ENCODE results near the gene CCDC180. TPM values are rescaled to one million over a fixed set of nuclear protein-coding genes. Genes with fewer than 3 reads are reported as not detected.

Gene CCDC180
- total RNA-seq, 1 experiment from 2014 or later, result 7.9 TPM

DNA sequence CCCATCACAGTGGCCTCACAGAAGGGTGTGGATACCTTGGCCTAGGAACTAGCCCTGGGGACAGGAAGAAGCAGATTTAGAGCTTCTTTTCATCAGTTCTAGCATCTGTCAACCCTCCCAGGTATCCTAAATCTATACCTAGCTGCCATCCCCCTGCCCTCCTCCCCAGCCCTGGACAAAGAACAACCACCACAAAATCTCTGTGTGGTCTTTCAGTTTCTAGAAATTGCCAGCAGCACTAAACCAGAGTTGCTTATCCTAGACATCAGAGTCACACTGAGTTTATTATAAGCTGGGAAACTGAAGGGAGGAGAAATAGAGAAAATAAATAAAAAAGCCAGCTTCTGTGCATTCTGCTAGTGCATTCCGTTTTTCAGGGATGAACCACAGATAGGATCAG is 14.6 kb downstream of the CCDC180 start:
- DNase-seq (ENCODE audit: low read depth, low spot score) (no peak), ATAC-seq (no peak)
- Histone ChIP-seq H3K9ac (ENCODE audit: low read length) (no peak overlapping the region), H3K79me2 (ENCODE audit: insufficient read depth, low read length) (no peaks in the 10 kb centered on the region), H3K4me3 (replicated peaks in 1 of 2; ENCODE audit: low read depth in 1 of 2, low read length in 2 of 2) (no peak overlapping the region), H3K27ac (ENCODE audit: low read depth, low read length) (no peak overlapping the region), H3K4me1 (ENCODE audit: control insufficient read depth in 1 of 2, insufficient read depth in 2 of 2, low read length in 2 of 2) (no peaks in the 10 kb centered on the region), H3K36me3 (ENCODE audit: control insufficient read depth in 1 of 2, insufficient read depth in 2 of 2, low read length in 2 of 2) (peaks cover 0 to 3% of the 10 kb centered on the region in 2 experiments; a peak in 2 of 4 replicates), H3K9me3 (ENCODE audit: control insufficient read depth in 1 of 2, insufficient read depth in 1 of 2, low read depth in 1 of 2, low read length in 2 of 2) (no peaks in the 10 kb centered on the region), H4K20me1 (ENCODE audit: insufficient read depth) (no peaks in the 10 kb centered on the region), H3K27me3 (ENCODE audit: insufficient read depth, low read length) (no peaks in the 10 kb centered on the region), H3K9me2 (ENCODE audit: insufficient read depth) (no peaks in the 10 kb centered on the region), H3K4me2 (ENCODE audit: low read length) (no peak overlapping the region), H2AFZ (ENCODE audit: low read depth, low read length, poor library complexity, severe bottlenecking) (no peak overlapping the region)
- ChIA-PET CTCF (no interaction called here), RAD21 (ENCODE audit: low non-redundant PET in 1 of 2, low total read pairs in 2 of 2, uncharacterized antibody in 2 of 2, unreplicated experiment in 2 of 2) (no interaction called here), POLR2A (no interaction called here)
- TF ChIP-seq, protein P1, sequence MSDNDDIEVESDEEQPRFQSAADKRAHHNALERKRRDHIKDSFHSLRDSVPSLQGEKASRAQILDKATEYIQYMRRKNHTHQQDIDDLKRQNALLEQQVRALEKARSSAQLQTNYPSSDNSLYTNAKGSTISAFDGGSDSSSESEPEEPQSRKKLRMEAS (IDR thresholded peaks at IDR 0.05), result no peak
- BruUV-seq (replicated peaks), result no TSS peak
- intact Hi-C loops (cut with micrococcal nuclease), result no loop called here

DNA sequence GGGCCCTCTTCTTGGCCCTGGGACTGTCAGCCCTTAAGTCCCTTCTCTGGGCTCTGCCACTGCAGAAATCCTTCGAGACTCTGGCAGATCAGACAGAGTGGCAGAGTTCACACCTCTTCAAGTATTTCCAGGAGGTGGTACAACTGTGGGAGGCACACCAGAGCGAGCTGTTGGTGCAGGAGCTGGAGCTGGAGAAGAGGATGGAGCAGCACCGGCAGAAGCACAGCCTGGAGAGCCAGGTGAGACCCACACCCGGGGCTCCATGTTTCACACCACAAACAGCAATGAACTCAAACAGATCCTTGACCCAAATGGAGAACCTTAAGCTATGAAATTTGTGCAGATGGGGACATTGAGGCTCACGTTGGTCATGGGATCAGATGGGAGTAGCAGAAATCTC is 17.5 kb downstream of the CCDC180 start:
- no peak for ATAC-seq
- no TSS peak for BruUV-seq (replicated peaks)
- ChIA-PET RAD21 (ENCODE audit: low non-redundant PET in 1 of 2, low total read pairs in 2 of 2, uncharacterized antibody in 2 of 2, unreplicated experiment in 2 of 2) (no interaction called here), CTCF (no interaction called here), POLR2A (no interaction called here)
- H3K27me3 ChIP-seq (ENCODE audit: insufficient read depth, low read length), result no peaks in the 10 kb centered on the region
- H3K4me1 ChIP-seq (ENCODE audit: control insufficient read depth in 1 of 2, insufficient read depth in 2 of 2, low read length in 2 of 2), result no peaks in the 10 kb centered on the region
- H3K9me3 ChIP-seq (ENCODE audit: control insufficient read depth in 1 of 2, insufficient read depth in 1 of 2, low read depth in 1 of 2, low read length in 2 of 2), result no peaks in the 10 kb centered on the region
- TF ChIP-seq EGR1 (IDR thresholded peaks at IDR 0.05; ENCODE audit: low read depth) (no peak), ZNF274 (IDR thresholded peaks at IDR 0.05; ENCODE audit: low read depth, low read length) (no peak), POLR2A (IDR thresholded peaks at IDR 0.05; ENCODE audit: borderline replicate concordance, extremely low read depth, insufficient read depth, insufficient read length) (no peak), SRF (IDR thresholded peaks at IDR 0.05; ENCODE audit: low read depth) (no peak), SP1 (IDR thresholded peaks at IDR 0.05; ENCODE audit: low read depth) (no peak), RAD21 (IDR thresholded peaks at IDR 0.05; ENCODE audit: low read depth) (no peak), EZH2 (IDR thresholded peaks at IDR 0.05) (no peak), TCF7L2 (IDR thresholded peaks at IDR 0.05; ENCODE audit: borderline replicate concordance, extremely low read depth, insufficient read depth, insufficient read length) (no peak), SIN3A (IDR thresholded peaks at IDR 0.05; ENCODE audit: low read depth) (no peak), ELF1 (IDR thresholded peaks at IDR 0.05; ENCODE audit: borderline replicate concordance, low read depth) (no peak)
- TF ChIP-seq, protein P2, sequence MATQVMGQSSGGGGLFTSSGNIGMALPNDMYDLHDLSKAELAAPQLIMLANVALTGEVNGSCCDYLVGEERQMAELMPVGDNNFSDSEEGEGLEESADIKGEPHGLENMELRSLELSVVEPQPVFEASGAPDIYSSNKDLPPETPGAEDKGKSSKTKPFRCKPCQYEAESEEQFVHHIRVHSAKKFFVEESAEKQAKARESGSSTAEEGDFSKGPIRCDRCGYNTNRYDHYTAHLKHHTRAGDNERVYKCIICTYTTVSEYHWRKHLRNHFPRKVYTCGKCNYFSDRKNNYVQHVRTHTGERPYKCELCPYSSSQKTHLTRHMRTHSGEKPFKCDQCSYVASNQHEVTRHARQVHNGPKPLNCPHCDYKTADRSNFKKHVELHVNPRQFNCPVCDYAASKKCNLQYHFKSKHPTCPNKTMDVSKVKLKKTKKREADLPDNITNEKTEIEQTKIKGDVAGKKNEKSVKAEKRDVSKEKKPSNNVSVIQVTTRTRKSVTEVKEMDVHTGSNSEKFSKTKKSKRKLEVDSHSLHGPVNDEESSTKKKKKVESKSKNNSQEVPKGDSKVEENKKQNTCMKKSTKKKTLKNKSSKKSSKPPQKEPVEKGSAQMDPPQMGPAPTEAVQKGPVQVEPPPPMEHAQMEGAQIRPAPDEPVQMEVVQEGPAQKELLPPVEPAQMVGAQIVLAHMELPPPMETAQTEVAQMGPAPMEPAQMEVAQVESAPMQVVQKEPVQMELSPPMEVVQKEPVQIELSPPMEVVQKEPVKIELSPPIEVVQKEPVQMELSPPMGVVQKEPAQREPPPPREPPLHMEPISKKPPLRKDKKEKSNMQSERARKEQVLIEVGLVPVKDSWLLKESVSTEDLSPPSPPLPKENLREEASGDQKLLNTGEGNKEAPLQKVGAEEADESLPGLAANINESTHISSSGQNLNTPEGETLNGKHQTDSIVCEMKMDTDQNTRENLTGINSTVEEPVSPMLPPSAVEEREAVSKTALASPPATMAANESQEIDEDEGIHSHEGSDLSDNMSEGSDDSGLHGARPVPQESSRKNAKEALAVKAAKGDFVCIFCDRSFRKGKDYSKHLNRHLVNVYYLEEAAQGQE (IDR thresholded peaks at IDR 0.05; ENCODE audit: low read depth), result no peak
- TF ChIP-seq, protein P3, sequence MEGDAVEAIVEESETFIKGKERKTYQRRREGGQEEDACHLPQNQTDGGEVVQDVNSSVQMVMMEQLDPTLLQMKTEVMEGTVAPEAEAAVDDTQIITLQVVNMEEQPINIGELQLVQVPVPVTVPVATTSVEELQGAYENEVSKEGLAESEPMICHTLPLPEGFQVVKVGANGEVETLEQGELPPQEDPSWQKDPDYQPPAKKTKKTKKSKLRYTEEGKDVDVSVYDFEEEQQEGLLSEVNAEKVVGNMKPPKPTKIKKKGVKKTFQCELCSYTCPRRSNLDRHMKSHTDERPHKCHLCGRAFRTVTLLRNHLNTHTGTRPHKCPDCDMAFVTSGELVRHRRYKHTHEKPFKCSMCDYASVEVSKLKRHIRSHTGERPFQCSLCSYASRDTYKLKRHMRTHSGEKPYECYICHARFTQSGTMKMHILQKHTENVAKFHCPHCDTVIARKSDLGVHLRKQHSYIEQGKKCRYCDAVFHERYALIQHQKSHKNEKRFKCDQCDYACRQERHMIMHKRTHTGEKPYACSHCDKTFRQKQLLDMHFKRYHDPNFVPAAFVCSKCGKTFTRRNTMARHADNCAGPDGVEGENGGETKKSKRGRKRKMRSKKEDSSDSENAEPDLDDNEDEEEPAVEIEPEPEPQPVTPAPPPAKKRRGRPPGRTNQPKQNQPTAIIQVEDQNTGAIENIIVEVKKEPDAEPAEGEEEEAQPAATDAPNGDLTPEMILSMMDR (IDR thresholded peaks at IDR 0.05 in 2 of 3, conservative IDR thresholded peaks at IDR 0.05 in 1 of 3; ENCODE audit: borderline replicate concordance in 1 of 3, insufficient read depth in 1 of 3, low read depth in 2 of 3, low read length in 2 of 3), result no peak
- intact Hi-C loops (cut with micrococcal nuclease), result no loop called here
- no peak overlapping the region for H3K9ac ChIP-seq (ENCODE audit: low read length)
- H3K27ac ChIP-seq (ENCODE audit: low read depth, low read length), result no peak overlapping the region
- no peak overlapping the region for H2AFZ ChIP-seq (ENCODE audit: low read depth, low read length, poor library complexity, severe bottlenecking)
- H3K4me2 ChIP-seq (ENCODE audit: low read length), result no peak overlapping the region
- no peaks in the 10 kb centered on the region for H3K9me2 ChIP-seq (ENCODE audit: insufficient read depth)
- no peak overlapping the region for H3K4me3 ChIP-seq (replicated peaks in 1 of 2; ENCODE audit: low read depth in 1 of 2, low read length in 2 of 2)
- H3K79me2 ChIP-seq (ENCODE audit: insufficient read depth, low read length), result no peaks in the 10 kb centered on the region
- no peak for DNase-seq (ENCODE audit: low read depth, low spot score)
- peaks cover 0 to 3% of the 10 kb centered on the region in 2 experiments; a peak in 2 of 4 replicates for H3K36me3 ChIP-seq (ENCODE audit: control insufficient read depth in 1 of 2, insufficient read depth in 2 of 2, low read length in 2 of 2)
- H4K20me1 ChIP-seq (ENCODE audit: insufficient read depth), result no peaks in the 10 kb centered on the region

Data from HCT116 (cell line).